ENCODE results near the gene DES.

DNA sequence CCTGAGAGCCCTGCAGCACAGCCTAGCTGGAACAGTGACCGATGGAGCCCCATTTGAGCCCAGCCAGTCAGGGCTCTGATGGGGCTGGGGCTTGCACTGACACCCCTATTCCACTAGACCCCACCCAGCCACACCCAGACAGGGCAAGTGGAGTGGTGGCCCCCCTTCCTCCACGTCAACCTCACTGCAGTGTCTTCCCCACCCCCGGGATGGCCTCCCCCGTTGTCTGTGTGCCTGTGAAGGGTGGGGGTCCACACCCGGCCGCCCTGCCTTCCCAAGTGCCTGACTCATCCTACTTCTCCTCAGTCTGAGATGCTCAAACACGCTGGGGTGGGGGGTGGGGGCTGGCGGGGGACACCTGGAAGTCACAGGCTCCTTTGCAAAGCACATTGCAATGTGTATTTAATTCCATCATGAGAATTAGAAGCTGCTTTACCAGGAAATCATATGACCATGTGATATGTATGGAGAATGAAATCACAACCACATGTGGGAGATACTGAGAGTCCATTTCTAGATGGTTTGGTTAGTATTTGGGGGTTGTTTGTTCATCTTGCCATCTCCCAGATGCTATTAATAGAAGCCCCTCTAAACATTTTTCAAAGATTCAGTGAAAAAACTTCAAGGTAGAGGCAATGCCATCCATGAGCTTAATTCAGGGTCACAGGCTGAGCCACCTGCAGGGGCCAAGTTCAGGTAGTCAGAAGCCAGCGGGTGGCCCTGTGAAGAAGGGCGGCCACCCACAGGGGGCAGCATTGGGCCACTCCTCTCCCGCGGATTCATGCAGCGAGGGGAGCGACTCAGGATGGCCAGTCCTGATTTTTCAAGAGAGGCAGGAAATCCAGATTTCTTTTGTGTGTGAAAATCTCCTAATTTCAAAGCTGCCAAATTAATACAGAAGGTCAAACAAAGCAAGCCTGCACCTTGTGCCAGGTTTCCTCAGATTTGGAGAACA lies 57.8 kb downstream of the DES start:
- TF ChIP-seq SPI1 (IDR thresholded peaks at IDR 0.05; ENCODE audit: low read depth, low read length) (no peak), POLR2AphosphoS5 (IDR thresholded peaks at IDR 0.05; ENCODE audit: low read depth, low read length) (no peak), POLR2A (IDR thresholded peaks at IDR 0.05; ENCODE audit: low read depth, low read length) (no peak)

Measured in GM12891 (cell line).